ENCODE data around the gene ZNF385D.

ZNF385D gene

DNA sequence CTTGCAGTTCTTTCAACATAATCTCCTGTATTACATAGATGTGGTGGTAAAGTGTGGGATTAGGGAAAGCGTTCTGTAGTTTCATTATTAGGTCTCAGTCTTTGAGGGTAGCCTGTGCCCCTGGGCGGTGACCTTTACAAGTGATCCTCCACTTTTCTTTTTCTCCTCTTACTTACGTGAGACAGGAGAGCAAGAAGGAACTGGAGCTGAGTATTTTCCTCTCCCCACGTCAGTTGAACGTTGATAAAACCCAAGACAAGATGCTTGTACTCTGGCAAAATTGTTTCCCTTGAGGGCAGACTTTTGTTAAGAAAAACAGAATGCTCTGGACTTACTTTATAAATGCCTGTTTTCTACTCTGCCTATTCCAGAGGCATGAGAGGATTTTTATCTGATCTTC, 378.7 kb downstream of the ZNF385D start:
- TF ChIP-seq, protein P1, sequence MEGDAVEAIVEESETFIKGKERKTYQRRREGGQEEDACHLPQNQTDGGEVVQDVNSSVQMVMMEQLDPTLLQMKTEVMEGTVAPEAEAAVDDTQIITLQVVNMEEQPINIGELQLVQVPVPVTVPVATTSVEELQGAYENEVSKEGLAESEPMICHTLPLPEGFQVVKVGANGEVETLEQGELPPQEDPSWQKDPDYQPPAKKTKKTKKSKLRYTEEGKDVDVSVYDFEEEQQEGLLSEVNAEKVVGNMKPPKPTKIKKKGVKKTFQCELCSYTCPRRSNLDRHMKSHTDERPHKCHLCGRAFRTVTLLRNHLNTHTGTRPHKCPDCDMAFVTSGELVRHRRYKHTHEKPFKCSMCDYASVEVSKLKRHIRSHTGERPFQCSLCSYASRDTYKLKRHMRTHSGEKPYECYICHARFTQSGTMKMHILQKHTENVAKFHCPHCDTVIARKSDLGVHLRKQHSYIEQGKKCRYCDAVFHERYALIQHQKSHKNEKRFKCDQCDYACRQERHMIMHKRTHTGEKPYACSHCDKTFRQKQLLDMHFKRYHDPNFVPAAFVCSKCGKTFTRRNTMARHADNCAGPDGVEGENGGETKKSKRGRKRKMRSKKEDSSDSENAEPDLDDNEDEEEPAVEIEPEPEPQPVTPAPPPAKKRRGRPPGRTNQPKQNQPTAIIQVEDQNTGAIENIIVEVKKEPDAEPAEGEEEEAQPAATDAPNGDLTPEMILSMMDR (IDR thresholded peaks at IDR 0.05; ENCODE audit: insufficient read depth, low read length, missing control alignments): no peak
- no peak overlapping the region for H3K4me3 ChIP-seq (ENCODE audit: low read depth, low read length)
- CTCF ChIA-PET: no interaction called here
- no peak for DNase-seq (ENCODE audit: low read depth, low spot score)
- POLR2A ChIA-PET: no interaction called here

All from AG04449 (cell line).